ENCODE results near the gene SSR3.

Gene SSR3

DNA sequence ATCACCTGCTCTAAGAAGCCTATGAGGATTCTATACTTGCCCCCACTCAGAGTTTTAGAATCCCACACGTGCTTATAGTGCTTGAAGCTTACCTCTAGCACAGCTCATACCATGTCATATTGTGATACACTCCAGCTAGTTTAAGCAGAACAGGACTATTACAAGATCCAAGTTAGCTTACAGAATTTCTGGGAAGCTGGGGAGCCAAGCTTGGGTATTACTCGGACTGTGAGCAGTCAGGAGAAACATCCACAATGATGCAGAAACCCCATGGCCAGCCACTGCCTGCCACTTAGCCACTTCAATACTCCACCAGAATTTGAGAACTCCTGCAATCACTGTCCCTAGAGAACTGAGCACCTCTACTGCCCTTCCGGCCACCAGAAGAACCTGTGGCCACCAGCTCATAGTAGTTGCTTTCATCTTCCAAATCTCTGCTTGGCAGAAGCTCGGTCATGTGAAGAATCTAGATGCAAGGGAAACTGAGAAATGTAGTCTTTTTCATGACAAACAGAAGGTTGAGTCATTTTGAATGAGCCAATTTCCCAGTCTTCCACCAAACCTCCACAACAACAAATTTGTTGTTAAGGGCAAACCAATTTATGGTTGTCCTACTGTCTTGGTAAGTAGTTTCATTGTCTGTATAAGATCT lies 27.7 kb upstream of the SSR3 start:
- H3K27ac ChIP-seq (replicated peaks): no peak overlapping the region
- no peaks in the 10 kb centered on the region for H3K27me3 ChIP-seq (ENCODE audit: insufficient read depth, poor library complexity, severe bottlenecking)
- H3K4me3 ChIP-seq (replicated peaks; ENCODE audit: insufficient read depth, low read length): no peak overlapping the region
- TF ChIP-seq, protein P1, sequence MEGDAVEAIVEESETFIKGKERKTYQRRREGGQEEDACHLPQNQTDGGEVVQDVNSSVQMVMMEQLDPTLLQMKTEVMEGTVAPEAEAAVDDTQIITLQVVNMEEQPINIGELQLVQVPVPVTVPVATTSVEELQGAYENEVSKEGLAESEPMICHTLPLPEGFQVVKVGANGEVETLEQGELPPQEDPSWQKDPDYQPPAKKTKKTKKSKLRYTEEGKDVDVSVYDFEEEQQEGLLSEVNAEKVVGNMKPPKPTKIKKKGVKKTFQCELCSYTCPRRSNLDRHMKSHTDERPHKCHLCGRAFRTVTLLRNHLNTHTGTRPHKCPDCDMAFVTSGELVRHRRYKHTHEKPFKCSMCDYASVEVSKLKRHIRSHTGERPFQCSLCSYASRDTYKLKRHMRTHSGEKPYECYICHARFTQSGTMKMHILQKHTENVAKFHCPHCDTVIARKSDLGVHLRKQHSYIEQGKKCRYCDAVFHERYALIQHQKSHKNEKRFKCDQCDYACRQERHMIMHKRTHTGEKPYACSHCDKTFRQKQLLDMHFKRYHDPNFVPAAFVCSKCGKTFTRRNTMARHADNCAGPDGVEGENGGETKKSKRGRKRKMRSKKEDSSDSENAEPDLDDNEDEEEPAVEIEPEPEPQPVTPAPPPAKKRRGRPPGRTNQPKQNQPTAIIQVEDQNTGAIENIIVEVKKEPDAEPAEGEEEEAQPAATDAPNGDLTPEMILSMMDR (IDR thresholded peaks at IDR 0.05; ENCODE audit: insufficient read depth, low read length): no peak
- TF ChIP-seq GABPA (IDR thresholded peaks at IDR 0.05; ENCODE audit: low read depth): no peak
- TF ChIP-seq, protein P2, sequence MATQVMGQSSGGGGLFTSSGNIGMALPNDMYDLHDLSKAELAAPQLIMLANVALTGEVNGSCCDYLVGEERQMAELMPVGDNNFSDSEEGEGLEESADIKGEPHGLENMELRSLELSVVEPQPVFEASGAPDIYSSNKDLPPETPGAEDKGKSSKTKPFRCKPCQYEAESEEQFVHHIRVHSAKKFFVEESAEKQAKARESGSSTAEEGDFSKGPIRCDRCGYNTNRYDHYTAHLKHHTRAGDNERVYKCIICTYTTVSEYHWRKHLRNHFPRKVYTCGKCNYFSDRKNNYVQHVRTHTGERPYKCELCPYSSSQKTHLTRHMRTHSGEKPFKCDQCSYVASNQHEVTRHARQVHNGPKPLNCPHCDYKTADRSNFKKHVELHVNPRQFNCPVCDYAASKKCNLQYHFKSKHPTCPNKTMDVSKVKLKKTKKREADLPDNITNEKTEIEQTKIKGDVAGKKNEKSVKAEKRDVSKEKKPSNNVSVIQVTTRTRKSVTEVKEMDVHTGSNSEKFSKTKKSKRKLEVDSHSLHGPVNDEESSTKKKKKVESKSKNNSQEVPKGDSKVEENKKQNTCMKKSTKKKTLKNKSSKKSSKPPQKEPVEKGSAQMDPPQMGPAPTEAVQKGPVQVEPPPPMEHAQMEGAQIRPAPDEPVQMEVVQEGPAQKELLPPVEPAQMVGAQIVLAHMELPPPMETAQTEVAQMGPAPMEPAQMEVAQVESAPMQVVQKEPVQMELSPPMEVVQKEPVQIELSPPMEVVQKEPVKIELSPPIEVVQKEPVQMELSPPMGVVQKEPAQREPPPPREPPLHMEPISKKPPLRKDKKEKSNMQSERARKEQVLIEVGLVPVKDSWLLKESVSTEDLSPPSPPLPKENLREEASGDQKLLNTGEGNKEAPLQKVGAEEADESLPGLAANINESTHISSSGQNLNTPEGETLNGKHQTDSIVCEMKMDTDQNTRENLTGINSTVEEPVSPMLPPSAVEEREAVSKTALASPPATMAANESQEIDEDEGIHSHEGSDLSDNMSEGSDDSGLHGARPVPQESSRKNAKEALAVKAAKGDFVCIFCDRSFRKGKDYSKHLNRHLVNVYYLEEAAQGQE (IDR thresholded peaks at IDR 0.05; ENCODE audit: insufficient replicate concordance, low read depth): no peak
- TF ChIP-seq POLR2AphosphoS5 (IDR thresholded peaks at IDR 0.05; ENCODE audit: low read depth): no peak
- TF ChIP-seq SPI1 (IDR thresholded peaks at IDR 0.05; ENCODE audit: borderline replicate concordance, low read depth): no peak
- no peak for DNase-seq (ENCODE audit: low read depth in 1 of 2, low spot score in 1 of 2)

DNA sequence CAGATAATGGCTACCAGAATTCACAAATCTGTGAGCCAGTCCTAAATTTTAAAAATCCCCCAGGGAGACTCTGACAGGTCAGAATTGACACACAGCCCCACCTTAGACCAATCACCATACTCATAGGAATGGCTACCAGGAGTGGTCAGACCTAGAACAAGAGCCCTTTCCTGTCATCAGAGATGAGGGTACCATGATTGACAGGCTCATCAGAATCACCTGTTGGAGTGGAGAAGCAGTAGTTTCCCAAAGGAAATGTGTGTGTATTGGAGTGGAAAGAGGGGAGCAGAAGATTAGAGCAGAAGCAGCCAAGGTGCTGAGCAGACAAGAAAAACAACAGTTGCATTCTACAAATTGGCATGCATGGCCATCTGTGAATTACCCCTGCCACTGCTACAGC lies 27.0 kb upstream of the SSR3 start:
- H3K4me3 ChIP-seq (replicated peaks; ENCODE audit: insufficient read depth, low read length): no peak overlapping the region
- H3K27me3 ChIP-seq (ENCODE audit: insufficient read depth, poor library complexity, severe bottlenecking): no peaks in the 10 kb centered on the region
- DNase-seq (ENCODE audit: low read depth in 1 of 2, low spot score in 1 of 2): no peak
- H3K27ac ChIP-seq (replicated peaks): no peak overlapping the region
- TF ChIP-seq GABPA (IDR thresholded peaks at IDR 0.05; ENCODE audit: low read depth) (no peak), POLR2AphosphoS5 (IDR thresholded peaks at IDR 0.05; ENCODE audit: low read depth) (no peak), SPI1 (IDR thresholded peaks at IDR 0.05; ENCODE audit: borderline replicate concordance, low read depth) (no peak)
- TF ChIP-seq, protein P1 (IDR thresholded peaks at IDR 0.05; ENCODE audit: insufficient read depth, low read length): no peak
- TF ChIP-seq, protein P2 (IDR thresholded peaks at IDR 0.05; ENCODE audit: insufficient replicate concordance, low read depth): no peak

DNA sequence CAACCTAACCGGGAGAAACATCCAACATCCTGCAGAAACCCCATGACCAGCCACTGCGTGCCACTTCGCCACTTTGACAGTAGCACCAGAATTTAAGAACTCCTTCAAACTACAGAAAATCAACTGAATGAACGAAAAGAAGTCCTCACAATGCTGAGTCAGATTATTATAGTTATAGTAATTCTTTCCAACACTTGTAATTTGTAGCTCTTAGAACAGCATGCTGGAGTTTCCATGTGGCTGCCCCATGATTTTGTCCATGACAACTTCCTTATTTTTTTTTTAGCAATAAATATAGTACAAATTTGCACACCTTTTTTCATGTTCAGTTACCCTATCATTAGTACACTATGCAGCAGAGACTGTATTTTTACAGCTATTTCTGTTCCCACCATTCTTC lies 26.1 kb upstream of the SSR3 start:
- TF ChIP-seq, protein P2 (IDR thresholded peaks at IDR 0.05; ENCODE audit: insufficient replicate concordance, low read depth): no peak
- TF ChIP-seq GABPA (IDR thresholded peaks at IDR 0.05; ENCODE audit: low read depth) (no peak), POLR2AphosphoS5 (IDR thresholded peaks at IDR 0.05; ENCODE audit: low read depth) (no peak), SPI1 (IDR thresholded peaks at IDR 0.05; ENCODE audit: borderline replicate concordance, low read depth) (no peak)
- TF ChIP-seq, protein P1 (IDR thresholded peaks at IDR 0.05; ENCODE audit: insufficient read depth, low read length): no peak
- DNase-seq (ENCODE audit: low read depth in 1 of 2, low spot score in 1 of 2): no peak
- no peaks in the 10 kb centered on the region for H3K27me3 ChIP-seq (ENCODE audit: insufficient read depth, poor library complexity, severe bottlenecking)

More for the DNA sequence above, 26.1 kb upstream of the SSR3 start:
- Histone ChIP-seq H3K27ac (replicated peaks) (no peak overlapping the region), H3K4me3 (replicated peaks; ENCODE audit: insufficient read depth, low read length) (no peak overlapping the region)

All from HL-60 (cell line).